ENCODE measurements around the gene IGF2BP2. TPM values are rescaled to one million over a fixed set of nuclear protein-coding genes. Genes with fewer than 3 reads are reported as not detected.
"Not testable (repeated sequence)": the region's sequence is repeated elsewhere in the genome, so short reads cannot be mapped to it uniquely, and the experiment has no call there.

The IGF2BP2 gene
- total RNA-seq, 1 donor from 2014 or later: 118 TPM

- Mint-ChIP-seq H3K27me3 (ENCODE audit: unreplicated experiment) (peaks cover 9% of the 10 kb centered on the region), H3K36me3 (ENCODE audit: unreplicated experiment) (peaks cover 10% of the 10 kb centered on the region), H3K27ac (ENCODE audit: unreplicated experiment) (peak overlapping the region; percentile 88), H3K4me1 (ENCODE audit: low read depth, unreplicated experiment) (peaks cover 19% of the 10 kb centered on the region), H3K9me3 (ENCODE audit: unreplicated experiment) (peaks cover 5% of the 10 kb centered on the region), H3K4me3 (ENCODE audit: unreplicated experiment) (peak overlapping the region; percentile 46)
- peak; percentile 73 for DNase-seq
- no peak for TF ChIP-seq CTCF (IDR thresholded peaks at IDR 0.05; ENCODE audit: partially characterized antibody, unreplicated experiment)
These were observed 179.1 kb downstream of the IGF2BP2 start for GRCh38 chr3:185645596-185646381.

- H3K27me3 Mint-ChIP-seq (ENCODE audit: unreplicated experiment); H3K9me3 Mint-ChIP-seq (ENCODE audit: unreplicated experiment): not testable (repeated sequence)
- H3K4me1 Mint-ChIP-seq (ENCODE audit: low read depth, unreplicated experiment): peaks cover 21% of the 10 kb centered on the region
- peaks cover 10% of the 10 kb centered on the region for H3K36me3 Mint-ChIP-seq (ENCODE audit: unreplicated experiment)
- DNase-seq: peak; percentile 36
- peak overlapping the region; percentile 88 for H3K27ac Mint-ChIP-seq (ENCODE audit: unreplicated experiment)
- H3K4me3 Mint-ChIP-seq (ENCODE audit: unreplicated experiment): peak overlapping the region; percentile 75
These were observed 179.7 kb downstream of the IGF2BP2 start for GRCh38 chr3:185645191-185645590.

- peaks cover 5% of the 10 kb centered on the region for H3K27me3 Mint-ChIP-seq (ENCODE audit: unreplicated experiment)
- DNase-seq: no peak
- H3K4me3 Mint-ChIP-seq (ENCODE audit: unreplicated experiment): no peak overlapping the region
- H3K4me1 Mint-ChIP-seq (ENCODE audit: low read depth, unreplicated experiment): peaks cover 12% of the 10 kb centered on the region
- peaks cover 2% of the 10 kb centered on the region for H3K36me3 Mint-ChIP-seq (ENCODE audit: unreplicated experiment)
- TF ChIP-seq CTCF (IDR thresholded peaks at IDR 0.05; ENCODE audit: partially characterized antibody, unreplicated experiment): no peak
- H3K27ac Mint-ChIP-seq (ENCODE audit: unreplicated experiment): no peak overlapping the region
- H3K9me3 Mint-ChIP-seq (ENCODE audit: unreplicated experiment): peaks cover 4% of the 10 kb centered on the region
These were observed 184.5 kb downstream of the IGF2BP2 start for GRCh38 chr3:185640308-185640707.

GRCh38 chr3:185639632-185640206 lies 185.1 kb downstream of the IGF2BP2 start:
- Mint-ChIP-seq H3K9me3 (ENCODE audit: unreplicated experiment) (peaks cover 4% of the 10 kb centered on the region), H3K27me3 (ENCODE audit: unreplicated experiment) (peaks cover 5% of the 10 kb centered on the region), H3K4me1 (ENCODE audit: low read depth, unreplicated experiment) (peaks cover 8% of the 10 kb centered on the region), H3K27ac (ENCODE audit: unreplicated experiment) (no peak overlapping the region), H3K4me3 (ENCODE audit: unreplicated experiment) (no peak overlapping the region), H3K36me3 (ENCODE audit: unreplicated experiment) (no peaks in the 10 kb centered on the region)
- DNase-seq: no peak
- no peak for TF ChIP-seq CTCF (IDR thresholded peaks at IDR 0.05; ENCODE audit: partially characterized antibody, unreplicated experiment)

- DNase-seq; H3K36me3 Mint-ChIP-seq (ENCODE audit: unreplicated experiment); H3K9me3 Mint-ChIP-seq (ENCODE audit: unreplicated experiment); H3K27ac Mint-ChIP-seq (ENCODE audit: unreplicated experiment); H3K4me3 Mint-ChIP-seq (ENCODE audit: unreplicated experiment); H3K27me3 Mint-ChIP-seq (ENCODE audit: unreplicated experiment); H3K4me1 Mint-ChIP-seq (ENCODE audit: low read depth, unreplicated experiment): not testable (repeated sequence)
These were observed 186.2 kb downstream of the IGF2BP2 start for GRCh38 chr3:185638651-185639050.

- Mint-ChIP-seq H3K4me3 (ENCODE audit: unreplicated experiment) (no peak overlapping the region), H3K36me3 (ENCODE audit: unreplicated experiment) (no peaks in the 10 kb centered on the region), H3K9me3 (ENCODE audit: unreplicated experiment) (peaks cover 4% of the 10 kb centered on the region), H3K27ac (ENCODE audit: unreplicated experiment) (peak overlapping the region; percentile 3), H3K27me3 (ENCODE audit: unreplicated experiment) (peaks cover 5% of the 10 kb centered on the region), H3K4me1 (ENCODE audit: low read depth, unreplicated experiment) (peaks cover 8% of the 10 kb centered on the region)
- no peak for TF ChIP-seq CTCF (IDR thresholded peaks at IDR 0.05; ENCODE audit: partially characterized antibody, unreplicated experiment)
- DNase-seq: no peak
These were observed 187.5 kb downstream of the IGF2BP2 start for GRCh38 chr3:185637388-185637787.
